Stimulated activated CD4-positive, alpha-beta T cell treated with anti-CD3 and anti-CD28 coated beads, Interleukin-2, amount 100 ng/mL, for 48 hours (primary cell): ENCODE results near the gene TAF1.
"Not testable (repeated sequence)": the region's sequence is repeated elsewhere in the genome, so short reads cannot be mapped to it uniquely, and the experiment has no call there.

Experiments
- DNase-seq, 2 donors: peaks; one replicate each; pipeline ENCODE4 v3.0.0-alpha.2; 2020

TAF1 gene, protein sequence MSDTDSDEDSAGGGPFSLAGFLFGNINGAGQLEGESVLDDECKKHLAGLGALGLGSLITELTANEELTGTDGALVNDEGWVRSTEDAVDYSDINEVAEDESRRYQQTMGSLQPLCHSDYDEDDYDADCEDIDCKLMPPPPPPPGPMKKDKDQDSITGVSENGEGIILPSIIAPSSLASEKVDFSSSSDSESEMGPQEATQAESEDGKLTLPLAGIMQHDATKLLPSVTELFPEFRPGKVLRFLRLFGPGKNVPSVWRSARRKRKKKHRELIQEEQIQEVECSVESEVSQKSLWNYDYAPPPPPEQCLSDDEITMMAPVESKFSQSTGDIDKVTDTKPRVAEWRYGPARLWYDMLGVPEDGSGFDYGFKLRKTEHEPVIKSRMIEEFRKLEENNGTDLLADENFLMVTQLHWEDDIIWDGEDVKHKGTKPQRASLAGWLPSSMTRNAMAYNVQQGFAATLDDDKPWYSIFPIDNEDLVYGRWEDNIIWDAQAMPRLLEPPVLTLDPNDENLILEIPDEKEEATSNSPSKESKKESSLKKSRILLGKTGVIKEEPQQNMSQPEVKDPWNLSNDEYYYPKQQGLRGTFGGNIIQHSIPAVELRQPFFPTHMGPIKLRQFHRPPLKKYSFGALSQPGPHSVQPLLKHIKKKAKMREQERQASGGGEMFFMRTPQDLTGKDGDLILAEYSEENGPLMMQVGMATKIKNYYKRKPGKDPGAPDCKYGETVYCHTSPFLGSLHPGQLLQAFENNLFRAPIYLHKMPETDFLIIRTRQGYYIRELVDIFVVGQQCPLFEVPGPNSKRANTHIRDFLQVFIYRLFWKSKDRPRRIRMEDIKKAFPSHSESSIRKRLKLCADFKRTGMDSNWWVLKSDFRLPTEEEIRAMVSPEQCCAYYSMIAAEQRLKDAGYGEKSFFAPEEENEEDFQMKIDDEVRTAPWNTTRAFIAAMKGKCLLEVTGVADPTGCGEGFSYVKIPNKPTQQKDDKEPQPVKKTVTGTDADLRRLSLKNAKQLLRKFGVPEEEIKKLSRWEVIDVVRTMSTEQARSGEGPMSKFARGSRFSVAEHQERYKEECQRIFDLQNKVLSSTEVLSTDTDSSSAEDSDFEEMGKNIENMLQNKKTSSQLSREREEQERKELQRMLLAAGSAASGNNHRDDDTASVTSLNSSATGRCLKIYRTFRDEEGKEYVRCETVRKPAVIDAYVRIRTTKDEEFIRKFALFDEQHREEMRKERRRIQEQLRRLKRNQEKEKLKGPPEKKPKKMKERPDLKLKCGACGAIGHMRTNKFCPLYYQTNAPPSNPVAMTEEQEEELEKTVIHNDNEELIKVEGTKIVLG (N-terminal part only)

GRCh38 chrX:71365875-71366673 lies at the start of gene TAF1:
Gene TAF1 (plus strand): TSS chrX:71366357. CDS start chrX:71366375, 18 bp downstream.
- peak; percentile 73 to 76 for DNase-seq

GRCh38 chrX:71316959-71317358 lies 49.2 kb upstream of the TAF1 start:
- DNase-seq: not testable (repeated sequence)

- DNase-seq: no peak
Observed at GRCh38 chrX:71320126-71320525, 46.0 kb upstream of the TAF1 start.

DNA sequence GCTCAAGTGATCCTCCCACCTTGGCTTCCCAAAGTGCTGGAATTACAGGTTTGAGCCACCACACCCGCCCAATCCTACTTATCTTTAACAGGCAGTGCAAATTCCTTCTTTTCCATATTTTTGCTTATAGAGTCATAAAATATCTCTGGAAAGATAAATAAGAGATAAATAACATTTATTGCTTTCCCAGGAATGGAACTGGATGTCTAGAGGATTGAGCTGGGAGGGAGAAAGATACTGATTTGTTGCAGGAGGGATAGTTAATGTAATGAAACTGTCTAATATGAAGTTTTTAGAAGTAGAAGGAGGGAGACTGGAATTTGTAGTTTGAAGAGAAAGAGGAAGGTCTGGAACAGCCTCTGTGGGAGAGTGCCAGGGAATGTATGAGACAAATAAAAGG lies 44.4 kb upstream of the TAF1 start:
- no peak for DNase-seq

GRCh38 chrX:71324452-71324851 lies 41.7 kb upstream of the TAF1 start:
- DNase-seq: not testable (repeated sequence)

DNA sequence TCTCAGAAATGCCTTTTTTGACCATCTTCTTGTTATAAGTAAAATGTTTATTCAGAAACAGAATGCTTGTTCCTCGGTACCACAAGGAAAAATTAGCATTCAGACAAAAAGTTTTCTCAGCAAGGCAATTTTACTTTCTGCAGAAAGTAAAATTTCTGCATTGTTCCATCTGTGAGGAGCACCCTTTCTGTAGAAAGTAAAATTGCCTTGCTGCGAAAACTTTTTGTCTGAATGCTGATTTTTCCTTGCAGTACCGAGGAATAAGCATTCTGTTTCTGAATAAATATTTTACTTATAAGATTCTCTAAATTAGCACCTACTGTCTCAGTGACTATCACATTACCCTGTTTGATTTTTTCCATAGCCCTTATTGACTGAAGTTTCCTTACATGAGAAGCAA lies 39.8 kb upstream of the TAF1 start:
- DNase-seq: no peak

DNA sequence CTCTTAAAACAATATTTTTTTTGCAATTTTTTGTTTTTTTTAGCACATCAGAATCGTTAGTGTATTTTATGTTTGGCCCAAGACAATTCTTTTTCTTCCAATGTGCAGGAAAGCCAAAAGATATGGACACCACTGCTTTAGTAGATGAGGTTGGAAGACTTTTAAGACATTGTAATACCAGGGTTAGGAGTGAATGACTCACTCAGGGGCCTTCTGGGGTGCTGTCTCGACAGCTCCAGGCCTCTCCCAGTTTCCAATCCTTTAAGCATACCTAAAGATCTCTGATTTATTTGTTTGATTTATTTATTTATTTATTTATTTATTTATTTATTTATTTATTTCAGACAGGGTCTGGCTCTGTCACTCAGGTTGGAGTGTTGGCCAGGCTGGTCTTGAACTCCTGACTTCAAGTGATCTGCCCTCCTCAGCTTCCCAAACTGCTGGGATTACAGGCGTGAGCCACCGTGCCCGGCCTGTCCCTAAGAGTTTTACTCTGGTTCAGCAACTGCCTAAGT lies 16.9 kb upstream of the TAF1 start:
- not testable (repeated sequence) for DNase-seq

DNA sequence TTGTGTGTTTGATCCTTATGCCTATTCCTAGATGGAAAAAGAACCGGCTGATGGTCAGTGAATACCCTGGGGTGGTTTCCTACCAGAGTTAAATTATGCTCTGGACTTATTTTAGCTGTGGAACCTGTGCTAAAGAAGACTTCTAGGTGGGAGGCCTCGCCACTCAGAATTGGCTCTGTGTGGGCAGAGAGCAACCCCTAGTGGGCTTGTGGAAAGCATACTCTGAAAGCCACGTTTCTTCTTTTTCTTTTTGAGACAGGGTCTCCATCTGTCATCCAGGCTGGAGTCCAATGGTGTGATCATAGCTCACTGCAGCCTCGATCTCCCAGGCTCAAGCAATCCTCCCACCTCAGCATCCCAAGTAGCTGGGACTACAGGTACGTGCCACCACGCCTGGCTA lies 16.3 kb upstream of the TAF1 start:
- not testable (repeated sequence) for DNase-seq

DNA sequence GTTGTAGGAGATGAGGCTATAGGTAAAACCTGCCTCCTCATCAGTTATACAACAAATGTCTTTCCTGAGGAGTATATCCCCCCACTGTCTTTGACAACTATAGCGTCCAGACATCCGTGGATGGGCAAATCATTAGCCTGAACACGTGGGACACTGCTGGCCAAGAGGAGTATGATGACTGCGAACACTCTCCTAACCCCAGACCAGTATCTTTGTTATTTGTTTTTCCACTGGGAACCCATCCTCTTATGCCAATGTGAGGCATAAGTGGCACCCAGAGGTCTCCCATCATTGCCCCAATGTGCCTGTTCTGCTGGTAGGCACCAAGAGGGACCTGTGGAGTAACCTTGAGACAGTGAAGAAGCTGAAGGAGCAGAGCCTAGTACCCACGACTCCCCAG lies 13.7 kb upstream of the TAF1 start:
- DNase-seq: not testable (repeated sequence)

- DNase-seq: no peak
Observed at GRCh38 chrX:71364221-71364620, 1.9 kb upstream of the TAF1 start.

- DNase-seq: no peak
Observed at GRCh38 chrX:71365356-71365874, 742 bp upstream of the TAF1 start.

- DNase-seq: peak in 1 of 2 donors; percentile 5
Observed at GRCh38 chrX:71366674-71367256, 608 bp downstream of the TAF1 start.

GRCh38 chrX:71367396-71367795 lies 1.2 kb downstream of the TAF1 start:
- DNase-seq: peak in 1 of 2 donors; percentile 0

- DNase-seq: no peak
Observed at GRCh38 chrX:71372388-71372787, 6.2 kb downstream of the TAF1 start.

- no peak for DNase-seq
Observed at GRCh38 chrX:71378732-71379131, 12.6 kb downstream of the TAF1 start.

GRCh38 chrX:71391725-71392124 lies 25.6 kb downstream of the TAF1 start:
- not testable (repeated sequence) for DNase-seq

GRCh38 chrX:71393919-71394318 lies 27.8 kb downstream of the TAF1 start:
- DNase-seq: no peak

DNA sequence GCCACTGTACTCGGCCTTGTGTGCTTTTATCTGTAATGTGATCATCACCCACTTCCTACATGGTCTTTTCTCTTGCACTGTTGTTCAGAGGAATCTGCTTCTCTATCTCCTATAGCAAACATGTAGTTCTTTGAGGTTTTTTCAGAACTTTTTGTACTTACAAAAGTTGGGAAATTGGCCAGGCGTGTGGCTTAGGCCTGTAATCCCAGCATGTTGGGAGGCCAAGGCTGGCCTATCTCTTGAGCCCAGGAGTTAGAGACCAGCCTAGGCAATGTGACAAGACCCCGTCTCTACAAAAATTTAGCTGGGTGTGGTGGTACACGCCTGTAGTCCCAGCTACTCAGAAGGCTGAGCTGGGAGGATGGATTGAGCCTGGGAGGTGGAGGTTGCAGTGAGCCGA lies 30.4 kb downstream of the TAF1 start:
- no peak for DNase-seq

DNA sequence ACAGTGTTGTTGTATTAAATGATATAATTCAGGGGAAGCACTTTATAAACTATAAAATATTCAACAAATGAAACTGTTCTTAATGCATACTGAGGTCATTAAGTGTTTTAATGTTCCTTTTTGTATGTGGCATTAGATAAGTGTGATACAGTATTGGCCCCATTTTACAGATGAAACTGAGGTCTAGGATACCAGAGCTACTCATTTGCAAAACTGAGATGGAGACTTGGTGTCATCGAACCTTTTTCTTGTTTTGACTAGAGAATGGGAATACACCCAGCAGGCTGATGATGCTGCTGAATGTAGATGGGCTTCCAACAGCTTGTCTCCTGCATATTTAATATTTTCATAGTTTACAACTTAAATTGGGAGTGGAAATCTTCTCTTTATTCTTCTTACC lies 34.6 kb downstream of the TAF1 start:
- DNase-seq: no peak

DNA sequence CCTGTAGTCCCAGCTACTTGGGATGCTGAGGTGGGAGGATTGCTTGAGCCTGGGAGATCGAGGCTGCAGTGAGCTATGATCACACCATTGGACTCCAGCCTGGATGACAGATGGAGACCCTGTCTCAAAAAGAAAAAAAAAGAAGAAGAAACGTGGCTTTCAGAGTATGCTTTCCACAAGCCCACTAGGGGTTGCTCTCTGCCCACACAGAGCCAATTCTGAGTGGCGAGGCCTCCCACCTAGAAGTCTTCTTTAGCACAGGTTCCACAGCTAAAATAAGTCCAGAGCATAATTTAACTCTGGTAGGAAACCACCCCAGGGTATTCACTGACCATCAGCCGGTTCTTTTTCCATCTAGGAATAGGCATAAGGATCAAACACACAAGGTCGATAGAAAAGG lies 50.1 kb downstream of the TAF1 start:
- not testable (repeated sequence) for DNase-seq

DNA sequence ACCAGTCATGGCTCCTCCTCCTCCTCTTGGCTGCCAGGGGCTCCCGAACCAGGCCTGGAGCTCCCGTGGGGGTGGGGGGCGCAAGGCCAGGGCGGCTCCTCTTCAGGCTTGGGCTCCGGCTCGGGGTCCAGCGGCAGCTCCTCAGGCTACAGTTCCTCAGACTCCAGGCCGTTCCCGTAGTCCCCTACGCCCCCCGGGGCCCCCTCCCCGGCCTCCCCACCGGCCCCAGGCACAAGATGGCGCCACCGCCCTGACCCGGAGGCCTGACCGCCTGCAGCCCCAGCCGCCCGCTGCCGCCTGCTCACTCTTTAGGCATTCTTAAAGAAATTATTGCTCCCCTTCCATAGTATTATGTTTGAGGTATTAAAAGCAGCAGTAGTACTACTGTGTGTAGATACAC lies 54.5 kb downstream of the TAF1 start:
- no peak for DNase-seq
